NCI-H187 treated with DMSO at 0.1 percent for 48 hours (cell line): ENCODE measurements around the gene SEBOX.

Source experiments
- DNase-seq: peaks from one replicate; lab custom pipeline; 2025; lab: John Stamatoyannopoulos, UW

Gene SEBOX

GRCh38 chr17:28318759-28319597, 46.0 kb downstream of the SEBOX start, which contains the start of gene TMEM97:
TMEM97 (plus strand) TSS chr17:28319200; CDS start chr17:28319240, 40 bp downstream.
- DNase-seq: peak; percentile 90

- DNase-seq: no peak
Measured at GRCh38 chr17:28317966-28318758, 46.8 kb downstream of the SEBOX start.

- no peak for DNase-seq
Measured at GRCh38 chr17:28317099-28317965, 47.7 kb downstream of the SEBOX start.

- DNase-seq: no peak
Measured at GRCh38 chr17:28315846-28316705, 48.9 kb downstream of the SEBOX start.

- no peak for DNase-seq
Measured at GRCh38 chr17:28313841-28314240, 51.2 kb downstream of the SEBOX start.
